ENCODE measurements around the gene ENC1. TPM values are rescaled to one million over a fixed set of nuclear protein-coding genes. Genes with fewer than 3 reads are reported as not detected.
"Not testable (repeated sequence)": the region's sequence is repeated elsewhere in the genome, so short reads cannot be mapped to it uniquely, and the experiment has no call there.

The ENC1 gene
- polyA plus RNA-seq, 1 of the 3 experiments (the other 2 are of a cell fraction): 20.3 TPM

DNA sequence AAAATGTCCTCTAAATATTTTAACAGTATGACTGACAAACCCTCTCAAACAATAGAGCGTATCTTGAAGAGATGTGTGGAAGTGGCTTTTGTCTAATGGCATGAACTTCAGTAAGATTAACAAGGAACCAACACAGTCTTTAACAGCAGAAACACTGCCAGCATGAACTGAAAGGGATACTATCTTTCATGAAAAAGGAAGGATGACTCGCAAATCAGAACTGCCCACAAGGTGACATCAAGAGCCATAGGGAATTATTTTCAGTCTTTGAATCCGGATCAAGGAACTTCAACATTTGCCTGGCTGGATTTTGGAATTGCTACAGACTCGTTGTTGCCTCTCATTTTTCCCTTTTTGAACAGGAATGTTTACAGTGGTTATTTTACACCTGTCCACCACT lies 39.4 kb upstream of the ENC1 start:
- no peak overlapping the region for H3K9ac ChIP-seq
- H3K36me3 ChIP-seq (replicated peaks in 1 of 2; ENCODE audit: control insufficient read depth in 1 of 2, insufficient read depth in 2 of 2, low read length in 1 of 2): no peaks in the 10 kb centered on the region
- no peak for DNase-seq
- H3K27me3 ChIP-seq (ENCODE audit: insufficient read depth): no peaks in the 10 kb centered on the region
- H3K9me3 ChIP-seq: no peaks in the 10 kb centered on the region
- H3K79me2 ChIP-seq (ENCODE audit: insufficient read depth): no peaks in the 10 kb centered on the region
- H3K4me1 ChIP-seq (ENCODE audit: control insufficient read depth in 1 of 2, insufficient read depth in 2 of 2, low read depth in 1 of 2, low read length in 1 of 2): peaks cover 0 to 3% of the 10 kb centered on the region in 2 experiments; a peak in 1 of 4 replicates
- no peaks in the 10 kb centered on the region for H3F3A ChIP-seq (replicated peaks; ENCODE audit: insufficient read depth)
- no peak overlapping the region for H3K4me3 ChIP-seq (ENCODE audit: low read depth in 2 of 2, low read length in 1 of 2)
- ChIA-PET CTCF (interaction anchor here (1.0 kb wide), 1 partner anchor 31 kb away, joined by 5 read pairs; no protein-coding TSS in a partner anchor), POLR2A (no interaction called here)
- TF ChIP-seq MEF2A (IDR thresholded peaks at IDR 0.05; ENCODE audit: borderline replicate concordance, low read depth) (no peak), TCF12 (IDR thresholded peaks at IDR 0.05) (peak; percentile 10; the same call in 1 of the 2 replicates)
- TF ChIP-seq, protein P1, sequence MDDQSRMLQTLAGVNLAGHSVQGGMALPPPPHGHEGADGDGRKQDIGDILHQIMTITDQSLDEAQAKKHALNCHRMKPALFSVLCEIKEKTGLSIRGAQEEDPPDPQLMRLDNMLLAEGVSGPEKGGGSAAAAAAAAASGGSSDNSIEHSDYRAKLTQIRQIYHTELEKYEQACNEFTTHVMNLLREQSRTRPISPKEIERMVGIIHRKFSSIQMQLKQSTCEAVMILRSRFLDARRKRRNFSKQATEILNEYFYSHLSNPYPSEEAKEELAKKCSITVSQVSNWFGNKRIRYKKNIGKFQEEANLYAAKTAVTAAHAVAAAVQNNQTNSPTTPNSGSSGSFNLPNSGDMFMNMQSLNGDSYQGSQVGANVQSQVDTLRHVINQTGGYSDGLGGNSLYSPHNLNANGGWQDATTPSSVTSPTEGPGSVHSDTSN (IDR thresholded peaks at IDR 0.05): peak; percentile 49; the same call in 1 of the 2 replicates
- no peak overlapping the region for H3K4me2 ChIP-seq
- H4K20me1 ChIP-seq (ENCODE audit: insufficient read depth): no peaks in the 10 kb centered on the region
- H2AFZ ChIP-seq (ENCODE audit: low read depth): peak overlapping the region; percentile 1; the same call in 1 of the 2 replicates
- WGBS (ENCODE audit: low lambda C conversion rate): 38% methylated on average over 4 of the region's 4 CpGs
- H3K9me2 ChIP-seq: no peaks in the 10 kb centered on the region
- H3K27ac ChIP-seq (ENCODE audit: low read depth in 2 of 2, low read length in 1 of 2): no peak overlapping the region; a peak in 1 of 4 replicates

DNA sequence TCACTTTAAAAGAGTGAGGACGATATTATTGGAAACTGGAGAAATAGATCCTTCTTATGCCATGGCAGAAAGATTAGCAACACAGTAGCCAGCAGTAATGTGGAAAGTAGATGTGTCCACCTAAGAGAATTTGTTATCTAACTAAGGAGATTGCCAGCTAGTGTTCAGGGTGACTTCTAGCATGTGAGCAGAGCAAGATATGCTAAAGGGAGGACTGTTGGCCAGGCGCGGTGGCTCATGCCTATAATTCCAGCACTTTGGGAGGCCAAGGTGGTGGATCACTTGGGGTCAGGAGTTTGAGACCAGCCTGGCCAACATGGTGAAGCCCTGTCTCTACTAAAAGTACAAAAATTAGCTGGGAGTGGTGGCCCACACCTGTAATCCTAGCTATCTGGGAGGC lies 38.8 kb upstream of the ENC1 start:
- H3K9me3 ChIP-seq; H3K9me2 ChIP-seq; H2AFZ ChIP-seq (ENCODE audit: low read depth); H4K20me1 ChIP-seq (ENCODE audit: insufficient read depth); H3K79me2 ChIP-seq (ENCODE audit: insufficient read depth); H3K4me3 ChIP-seq (ENCODE audit: low read depth in 2 of 2, low read length in 1 of 2); H3K27me3 ChIP-seq (ENCODE audit: insufficient read depth); H3K4me1 ChIP-seq (ENCODE audit: control insufficient read depth in 1 of 2, insufficient read depth in 2 of 2, low read depth in 1 of 2, low read length in 1 of 2); POLR2A ChIA-PET; H3K27ac ChIP-seq (ENCODE audit: low read depth in 2 of 2, low read length in 1 of 2); CTCF ChIA-PET; H3K4me2 ChIP-seq; H3K36me3 ChIP-seq (replicated peaks in 1 of 2; ENCODE audit: control insufficient read depth in 1 of 2, insufficient read depth in 2 of 2, low read length in 1 of 2); DNase-seq; H3K9ac ChIP-seq; H3F3A ChIP-seq (replicated peaks; ENCODE audit: insufficient read depth): not testable (repeated sequence)
- WGBS (ENCODE audit: low lambda C conversion rate): 81% methylated on average over 3 of the region's 3 CpGs

DNA sequence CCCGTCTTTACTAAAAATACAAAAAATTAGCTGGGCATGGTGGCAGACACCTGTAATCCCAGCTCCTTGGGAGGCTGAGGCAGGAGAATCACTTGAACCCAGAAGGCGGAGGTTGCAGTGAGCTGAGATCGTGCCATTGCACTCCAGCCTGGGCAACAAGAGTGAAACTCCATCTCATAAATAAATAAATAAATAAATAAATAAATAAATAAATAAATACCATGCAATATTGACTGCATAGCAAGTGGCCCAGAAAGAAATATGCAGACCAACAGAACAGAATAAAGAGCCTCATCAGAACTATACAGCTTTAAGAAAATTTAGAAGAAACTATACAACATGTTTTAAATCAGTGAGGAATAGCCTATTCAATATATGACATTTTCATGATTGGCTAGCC lies 37.6 kb upstream of the ENC1 start:
- WGBS (ENCODE audit: low lambda C conversion rate): 88% methylated on average over 3 of the region's 3 CpGs
- H3K9me3 ChIP-seq: not testable (repeated sequence)
- CTCF ChIA-PET: interaction anchor here (1.6 kb wide), 1 partner anchor 88 kb away, joined by 5 read pairs; the partner anchor contains the start of genes GFM2 and NSA2

DNA sequence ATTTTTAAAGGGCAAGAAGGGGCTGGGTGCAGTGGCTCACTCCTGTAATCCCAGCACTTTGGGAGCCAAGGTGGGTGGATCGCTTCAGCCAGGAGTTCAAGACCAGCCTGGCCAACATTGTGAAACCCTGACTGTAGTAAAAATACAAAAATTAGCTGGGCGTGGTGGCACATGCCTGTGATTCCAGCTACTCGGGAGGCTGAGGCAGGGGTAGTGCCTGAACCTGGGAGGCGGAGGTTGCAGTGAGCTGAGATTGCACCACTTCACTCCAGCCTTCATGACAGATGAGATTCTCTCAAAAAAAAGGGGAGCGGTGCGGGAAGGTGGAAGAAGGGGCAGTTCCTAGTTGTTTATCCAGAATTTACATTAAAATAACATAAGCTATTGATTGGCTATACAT lies 35.9 kb upstream of the ENC1 start:
- POLR2A ChIA-PET; H4K20me1 ChIP-seq (ENCODE audit: insufficient read depth); H3K79me2 ChIP-seq (ENCODE audit: insufficient read depth); H3K9me2 ChIP-seq; H3K9me3 ChIP-seq; H3K27ac ChIP-seq (ENCODE audit: low read depth in 2 of 2, low read length in 1 of 2); H2AFZ ChIP-seq (ENCODE audit: low read depth); H3K9ac ChIP-seq; DNase-seq; H3K4me3 ChIP-seq (ENCODE audit: low read depth in 2 of 2, low read length in 1 of 2); H3K4me2 ChIP-seq; H3K36me3 ChIP-seq (replicated peaks in 1 of 2; ENCODE audit: control insufficient read depth in 1 of 2, insufficient read depth in 2 of 2, low read length in 1 of 2); H3K27me3 ChIP-seq (ENCODE audit: insufficient read depth); H3F3A ChIP-seq (replicated peaks; ENCODE audit: insufficient read depth): not testable (repeated sequence)
- CTCF ChIA-PET: interaction anchor here (1.3 to 1.7 kb wide), 3 partner anchors 9 to 243 kb away, joined by 3 to 5 read pairs (median 4); partner anchors contain the start of genes GFM2 and NSA2
- WGBS (ENCODE audit: low lambda C conversion rate): 93% methylated on average over 6 of the region's 6 CpGs
- peaks cover 0 to 19% of the 10 kb centered on the region in 2 experiments; a peak in 2 of 4 replicates for H3K4me1 ChIP-seq (ENCODE audit: control insufficient read depth in 1 of 2, insufficient read depth in 2 of 2, low read depth in 1 of 2, low read length in 1 of 2)

More for the DNA sequence above, 37.6 kb upstream of the ENC1 start:
- POLR2A ChIA-PET; H3K36me3 ChIP-seq (replicated peaks in 1 of 2; ENCODE audit: control insufficient read depth in 1 of 2, insufficient read depth in 2 of 2, low read length in 1 of 2); H3F3A ChIP-seq (replicated peaks; ENCODE audit: insufficient read depth); DNase-seq; H3K4me2 ChIP-seq; H3K4me3 ChIP-seq (ENCODE audit: low read depth in 2 of 2, low read length in 1 of 2); H3K79me2 ChIP-seq (ENCODE audit: insufficient read depth); H3K9ac ChIP-seq; H3K4me1 ChIP-seq (ENCODE audit: control insufficient read depth in 1 of 2, insufficient read depth in 2 of 2, low read depth in 1 of 2, low read length in 1 of 2); H3K27me3 ChIP-seq (ENCODE audit: insufficient read depth); H3K9me2 ChIP-seq; H3K27ac ChIP-seq (ENCODE audit: low read depth in 2 of 2, low read length in 1 of 2); H2AFZ ChIP-seq (ENCODE audit: low read depth); H4K20me1 ChIP-seq (ENCODE audit: insufficient read depth): not testable (repeated sequence)
